HepG2 (cell line): ENCODE data around the gene DENND4A. TPM values are rescaled to one million over a fixed set of nuclear protein-coding genes. Genes with fewer than 3 reads are reported as not detected.

ENCODE experiments used
- DNMT3B ChIP-seq: conservative IDR thresholded peaks from 2 replicates; pipeline ENCODE4 v1.6.1; 2016; ENCODE audit warnings: missing biosample characterization, control low read depth
- ELF1 ChIP-seq: sonication (generic); formaldehyde crosslinking; IDR thresholded peaks from 2 replicates; pipeline ENCODE4 v1.4.0; 2020; ENCODE audit warnings: missing genetic modification reagents
- HDAC2 ChIP-seq: sonication (generic); formaldehyde crosslinking; IDR thresholded peaks from 2 replicates; pipeline ENCODE4 v1.4.0; 2020; ENCODE audit warnings: missing genetic modification reagents
- HNF1B ChIP-seq: sonication (generic); formaldehyde crosslinking; IDR thresholded peaks from 2 replicates; pipeline ENCODE4 v1.5.1; 2020; ENCODE audit warnings: mild to moderate bottlenecking, moderate library complexity, missing genetic modification reagents
- HNF4G ChIP-seq, 2 experiments: sonication (generic) in 1 of 2; formaldehyde crosslinking in 1 of 2; IDR thresholded peaks; 2 replicates each; pipeline versions ENCODE4 v1.4.0 to v1.6.1; 2011 to 2020; ENCODE audit warnings: borderline replicate concordance in 2 of 2, low read depth in 2 of 2, mild to moderate bottlenecking in 2 of 2, low read length in 1 of 2, missing genetic modification reagents in 1 of 2, moderate library complexity in 1 of 2
- ONECUT2 ChIP-seq: sonication (generic); formaldehyde crosslinking; IDR thresholded peaks from 2 replicates; pipeline ENCODE4 v1.4.0; 2020; ENCODE audit warnings: missing genetic modification reagents
- WIZ ChIP-seq: sonication (generic); formaldehyde crosslinking; IDR thresholded peaks from 2 replicates; pipeline ENCODE4 v1.5.1; 2020; ENCODE audit warnings: mild to moderate bottlenecking, missing genetic modification reagents
- ZNF326 ChIP-seq: sonication (generic); formaldehyde crosslinking; IDR thresholded peaks from 2 replicates; pipeline ENCODE4 v1.4.0; 2020; ENCODE audit warnings: missing genetic modification reagents, borderline replicate concordance
- ZNF598 ChIP-seq: sonication (generic); formaldehyde crosslinking; IDR thresholded peaks from 2 replicates; pipeline ENCODE4 v1.5.1; 2020; ENCODE audit warnings: mild to moderate bottlenecking, missing genetic modification reagents, borderline replicate concordance
- ZNF609 ChIP-seq: sonication (generic); formaldehyde crosslinking; IDR thresholded peaks from 2 replicates; pipeline ENCODE4 v1.4.0; 2020; ENCODE audit warnings: mild to moderate bottlenecking, missing genetic modification reagents, borderline replicate concordance
- polyA plus RNA-seq, 8 experiments: library from polyadenylated mRNA; depleted of rRNA in 3 of 8; stranded (reverse) in 7 of 8; unstranded in 1 of 8; fragments of >200 nt; fragmentation: Illumina TruSeq in 4 of 8; extraction: Trizol in 4 of 8; gene quantifications; 2 replicates each; pipeline versions ENCODE4 v1.2.1 to v1.2.3, GENCODE V29; 2011 to 2016; ENCODE audit warnings: low read depth in 4 of 8, missing spikeins in 1 of 8, mixed read lengths in 1 of 8; ENCODE audit not compliant: insufficient read depth in 1 of 8
- total RNA-seq, 5 experiments: library from RNA; depleted of rRNA; stranded (reverse); fragments of >200 nt; fragmentation: Illumina TruSeq; extraction: Trizol; gene quantifications; 2 replicates each; pipeline ENCODE4 v1.2.3, GENCODE V29; 2016; ENCODE audit warnings: low read depth in 1 of 5
- TF ChIP-seq, protein P1 (sequence below), 2 experiments: fragments of 450-650 bp in 1 of 2; sonication (generic) in 1 of 2; formaldehyde crosslinking in 1 of 2; IDR thresholded peaks; 2 replicates each; pipeline versions ENCODE4 v1.6.1 to v1.8.0; 2016 to 2022; ENCODE audit warnings: antibody characterized with exemption in 1 of 2, mild to moderate bottlenecking in 1 of 2, missing genetic modification reagents in 1 of 2

DENND4A gene
- total and polyA plus RNA-seq, 2 of the 13 experiments (the other 11 are each of a cell fraction or from before 2014, with no cell fraction given), result 13.2 to 18.6 TPM

GRCh38 chr15:65832549-65833364 is 40.7 kb upstream of the DENND4A start (continued):
- TF ChIP-seq, protein P1, sequence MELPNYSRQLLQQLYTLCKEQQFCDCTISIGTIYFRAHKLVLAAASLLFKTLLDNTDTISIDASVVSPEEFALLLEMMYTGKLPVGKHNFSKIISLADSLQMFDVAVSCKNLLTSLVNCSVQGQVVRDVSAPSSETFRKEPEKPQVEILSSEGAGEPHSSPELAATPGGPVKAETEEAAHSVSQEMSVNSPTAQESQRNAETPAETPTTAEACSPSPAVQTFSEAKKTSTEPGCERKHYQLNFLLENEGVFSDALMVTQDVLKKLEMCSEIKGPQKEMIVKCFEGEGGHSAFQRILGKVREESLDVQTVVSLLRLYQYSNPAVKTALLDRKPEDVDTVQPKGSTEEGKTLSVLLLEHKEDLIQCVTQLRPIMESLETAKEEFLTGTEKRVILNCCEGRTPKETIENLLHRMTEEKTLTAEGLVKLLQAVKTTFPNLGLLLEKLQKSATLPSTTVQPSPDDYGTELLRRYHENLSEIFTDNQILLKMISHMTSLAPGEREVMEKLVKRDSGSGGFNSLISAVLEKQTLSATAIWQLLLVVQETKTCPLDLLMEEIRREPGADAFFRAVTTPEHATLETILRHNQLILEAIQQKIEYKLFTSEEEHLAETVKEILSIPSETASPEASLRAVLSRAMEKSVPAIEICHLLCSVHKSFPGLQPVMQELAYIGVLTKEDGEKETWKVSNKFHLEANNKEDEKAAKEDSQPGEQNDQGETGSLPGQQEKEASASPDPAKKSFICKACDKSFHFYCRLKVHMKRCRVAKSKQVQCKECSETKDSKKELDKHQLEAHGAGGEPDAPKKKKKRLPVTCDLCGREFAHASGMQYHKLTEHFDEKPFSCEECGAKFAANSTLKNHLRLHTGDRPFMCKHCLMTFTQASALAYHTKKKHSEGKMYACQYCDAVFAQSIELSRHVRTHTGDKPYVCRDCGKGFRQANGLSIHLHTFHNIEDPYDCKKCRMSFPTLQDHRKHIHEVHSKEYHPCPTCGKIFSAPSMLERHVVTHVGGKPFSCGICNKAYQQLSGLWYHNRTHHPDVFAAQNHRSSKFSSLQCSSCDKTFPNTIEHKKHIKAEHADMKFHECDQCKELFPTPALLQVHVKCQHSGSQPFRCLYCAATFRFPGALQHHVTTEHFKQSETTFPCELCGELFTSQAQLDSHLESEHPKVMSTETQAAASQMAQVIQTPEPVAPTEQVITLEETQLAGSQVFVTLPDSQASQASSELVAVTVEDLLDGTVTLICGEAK (IDR thresholded peaks at IDR 0.05), result no peak
- TF ChIP-seq, protein P1 (CRISPR knock-in tag; IDR thresholded peaks at IDR 0.05), result no peak; the same call in 1 of the 2 replicates
- TF ChIP-seq HNF1B (CRISPR knock-in tag), result peak; percentile 95
- peak; percentile 70 for TF ChIP-seq ELF1 (CRISPR knock-in tag)
- TF ChIP-seq ZNF598 (CRISPR knock-in tag), result peak; percentile 48; the same call in 1 of the 2 replicates
- TF ChIP-seq ONECUT2 (CRISPR knock-in tag), result 0 out of 2 replicates have a peak, but pooled peaks have one; percentile 15
- TF ChIP-seq ZNF326 (CRISPR knock-in tag), result no peak
- TF ChIP-seq ZNF609 (CRISPR knock-in tag), result peak; percentile 90
- no peak for TF ChIP-seq DNMT3B
- peak; percentile 79; the same call in 1 of the 2 replicates for TF ChIP-seq HNF4G (IDR thresholded peaks at IDR 0.05; ENCODE audit: borderline replicate concordance, low read depth, low read length)
- peak; percentile 39; the same call in 1 of the 2 replicates for TF ChIP-seq HNF4G (CRISPR knock-in tag; IDR thresholded peaks at IDR 0.05; ENCODE audit: borderline replicate concordance, low read depth)
- TF ChIP-seq WIZ, result peak; percentile 75; the same call in 1 of the 2 replicates
- TF ChIP-seq HDAC2 (CRISPR knock-in tag), result peak; percentile 71; the same call in 1 of the 2 replicates
